ENCODE data around the gene TMEM39B. TPM values are rescaled to one million over a fixed set of nuclear protein-coding genes. Genes with fewer than 3 reads are reported as not detected.
A peak's percentile ranks its signal among the peaks of the same experiment; 100 is the strongest.

Gene TMEM39B
- total RNA-seq, 1 experiment from 2014 or later, result 22.8 TPM

- no peaks in the 10 kb centered on the region for H3K27me3 ChIP-seq (ENCODE audit: insufficient read depth, low read length)
- ATAC-seq (peak; percentile 75), DNase-seq (ENCODE audit: low read depth, low spot score) (no peak)
- no peak overlapping the region for H2AFZ ChIP-seq (ENCODE audit: low read depth, low read length, poor library complexity, severe bottlenecking)
- peaks cover 99% of the 10 kb centered on the region for H3K79me2 ChIP-seq (ENCODE audit: insufficient read depth, low read length)
- no peak for TF ChIP-seq REST (IDR thresholded peaks at IDR 0.05; ENCODE audit: low read depth)
- TF ChIP-seq, protein P1, sequence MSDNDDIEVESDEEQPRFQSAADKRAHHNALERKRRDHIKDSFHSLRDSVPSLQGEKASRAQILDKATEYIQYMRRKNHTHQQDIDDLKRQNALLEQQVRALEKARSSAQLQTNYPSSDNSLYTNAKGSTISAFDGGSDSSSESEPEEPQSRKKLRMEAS (IDR thresholded peaks at IDR 0.05), result no peak
- TF ChIP-seq RAD21 (IDR thresholded peaks at IDR 0.05; ENCODE audit: low read depth), result no peak
- no peak for TF ChIP-seq EZH2phosphoT487 (IDR thresholded peaks at IDR 0.05; ENCODE audit: borderline replicate concordance)
- no peak for TF ChIP-seq ZNF274 (IDR thresholded peaks at IDR 0.05; ENCODE audit: low read depth, low read length)
- peak; percentile 39; the same call in 1 of the 2 replicates for TF ChIP-seq FOSL1 (IDR thresholded peaks at IDR 0.05; ENCODE audit: low read depth)
- BruUV-seq (replicated peaks), result no TSS peak
- H3K9me2 ChIP-seq (ENCODE audit: insufficient read depth), result no peaks in the 10 kb centered on the region
- no peaks in the 10 kb centered on the region for H3K9me3 ChIP-seq (ENCODE audit: control insufficient read depth in 1 of 2, insufficient read depth in 1 of 2, low read depth in 1 of 2, low read length in 2 of 2)
- H3K9ac ChIP-seq (ENCODE audit: low read length), result peak overlapping the region; percentile 1; the same call in 1 of the 2 replicates
- no peaks in the 10 kb centered on the region for H3K36me3 ChIP-seq (ENCODE audit: control insufficient read depth in 1 of 2, insufficient read depth in 2 of 2, low read length in 2 of 2)
- peaks cover 30 to 44% of the 10 kb centered on the region in 2 experiments for H3K4me1 ChIP-seq (ENCODE audit: control insufficient read depth in 1 of 2, insufficient read depth in 2 of 2, low read length in 2 of 2)
- H3K4me2 ChIP-seq (ENCODE audit: low read length), result peak overlapping the region; percentile 66
- H4K20me1 ChIP-seq (ENCODE audit: insufficient read depth), result 0 out of 2 replicates have a peak, but pooled peaks cover 4% of the 10 kb centered on the region
- peak overlapping the region in 1 of 2 experiments; percentile 25; a peak in 2 of 4 replicates for H3K4me3 ChIP-seq (replicated peaks in 1 of 2; ENCODE audit: low read depth in 1 of 2, low read length in 2 of 2)
- ChIA-PET RAD21 (ENCODE audit: low non-redundant PET in 1 of 2, low total read pairs in 2 of 2, uncharacterized antibody in 2 of 2, unreplicated experiment in 2 of 2) (interaction anchor here in 1 of 2 experiments (0.6 kb wide), 1 partner anchor 14 kb away, joined by 3 read pairs; no protein-coding TSS in a partner anchor), CTCF (interaction anchor here (1.3 kb wide), 1 partner anchor 11 kb away, joined by 5 read pairs; no protein-coding TSS in a partner anchor), POLR2A (interaction anchor here (1.0 kb wide), 1 partner anchor 9 kb away, joined by 6 read pairs; no protein-coding TSS in a partner anchor)
- intact Hi-C loops (cut with micrococcal nuclease), result no loop called here
- peak overlapping the region; percentile 34; the same call in 1 of the 2 replicates for H3K27ac ChIP-seq (ENCODE audit: low read depth, low read length)
These were observed 66.2 kb downstream of the TMEM39B start for GRCh38 chr1:32138965-32139364.

All from HCT116 (cell line).